Posterior cingulate gyrus (tissue), 11 donors: ENCODE results near the gene ALDH16A1.

Experiments
- DNase-seq, 10 donors: peaks; one replicate each; pipeline versions ENCODE4 v3.0.0 to v3.0.0-alpha.2; 2020 to 2021; ENCODE audit warnings: mixed read lengths in 3 of 10
- intact Hi-C: fragments of 100-400 bp; cut with DNase I; formaldehyde crosslinking; loops from one replicate; pipeline ENCODE4 v1.15.1; 2023

The ALDH16A1 gene

DNA sequence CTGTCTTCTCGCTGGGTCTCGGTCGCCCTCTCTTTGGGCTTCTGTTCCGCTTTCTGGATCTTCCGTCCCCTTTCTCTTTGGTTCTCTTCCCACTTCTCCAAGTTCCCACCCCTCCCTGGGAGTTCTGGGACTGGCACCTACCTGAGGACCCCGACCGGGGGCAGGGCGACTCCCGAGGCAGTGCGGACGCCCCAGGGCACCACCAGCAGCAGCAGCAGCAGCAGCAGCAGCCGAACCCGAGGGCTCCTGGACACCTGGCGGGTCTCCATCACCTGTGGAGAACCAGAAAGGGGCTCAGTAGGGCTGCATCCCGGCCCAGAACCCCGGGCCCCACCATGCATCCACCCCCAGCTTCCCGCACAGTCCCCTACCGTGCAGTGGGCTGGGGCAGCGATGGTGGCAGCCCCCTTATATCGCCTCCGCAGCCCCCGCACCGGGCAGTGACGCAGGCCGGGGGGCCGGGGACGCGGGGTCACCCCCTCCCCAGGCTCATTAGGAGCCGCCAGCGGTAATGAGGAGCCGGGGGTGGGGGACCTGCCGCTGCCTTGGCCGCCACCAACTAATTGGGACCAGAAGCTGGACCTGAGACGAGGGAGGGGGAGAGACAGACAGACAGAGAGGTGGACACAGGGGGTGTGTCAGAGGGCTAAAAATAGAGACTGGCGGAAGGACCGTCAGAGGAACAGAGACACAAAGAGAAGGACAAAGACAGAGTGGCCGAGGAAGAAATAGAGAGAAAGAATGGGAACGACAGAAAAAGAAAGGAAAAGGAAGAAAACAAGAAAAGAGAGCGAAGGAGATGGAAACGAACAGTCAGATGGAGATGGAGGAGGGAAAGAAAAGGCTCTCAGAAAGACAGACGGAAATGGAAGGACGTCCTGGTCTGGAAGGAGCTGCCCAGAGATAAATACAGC, 29.7 kb upstream of the ALDH16A1 start, which contains the start of gene PTH2:
Gene PTH2 (minus strand): TSS at position 371 of the 914 bp plus-strand sequence. CDS start 102 bp downstream, at position 269.
- intact Hi-C loops: no loop called here
- DNase-seq: no peak

DNA sequence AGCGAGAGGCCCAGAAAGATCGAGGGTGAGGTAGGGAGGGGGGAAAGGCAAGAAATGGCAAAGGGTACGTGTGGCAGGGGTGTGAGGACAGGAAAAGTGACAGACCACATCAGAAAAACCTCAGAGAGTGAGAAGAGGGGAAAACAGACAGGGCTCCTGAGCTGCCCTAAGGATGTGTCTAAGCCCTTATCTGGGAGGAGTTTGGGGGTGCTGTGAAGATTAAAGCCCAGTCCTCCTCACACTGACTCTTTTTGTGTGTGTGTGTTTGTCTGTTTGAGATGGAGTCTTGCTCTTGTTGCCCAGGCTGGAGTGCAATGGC, 29.1 kb upstream of the ALDH16A1 start:
- no peak for DNase-seq
- intact Hi-C loops: no loop called here

DNA sequence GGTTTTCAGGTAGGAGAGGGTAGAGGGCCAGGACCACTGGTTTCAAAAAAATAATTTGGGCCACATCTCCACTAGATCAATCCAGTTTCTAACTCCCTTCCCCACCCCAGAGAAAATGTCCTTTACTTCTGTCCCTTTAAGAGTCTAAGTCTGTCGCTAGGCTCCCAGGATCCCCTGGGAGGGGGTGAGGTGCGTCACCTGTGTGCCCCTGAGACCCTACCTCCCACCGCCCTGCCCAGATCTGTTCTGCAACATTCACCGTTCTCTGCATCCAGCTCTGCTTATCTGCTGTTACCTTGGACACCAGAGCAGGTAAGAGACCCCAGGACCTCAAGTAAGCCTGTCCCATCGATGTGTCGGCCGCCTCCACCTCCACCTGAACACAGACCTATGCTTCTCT, 27.8 kb upstream of the ALDH16A1 start, which contains the start of gene GFY:
Gene GFY (plus strand): TSS at position 211 of the 400 bp plus-strand sequence. CDS start 1,043 bp downstream, outside the sequence.
- no peak for DNase-seq
- intact Hi-C loops: no loop called here

DNA sequence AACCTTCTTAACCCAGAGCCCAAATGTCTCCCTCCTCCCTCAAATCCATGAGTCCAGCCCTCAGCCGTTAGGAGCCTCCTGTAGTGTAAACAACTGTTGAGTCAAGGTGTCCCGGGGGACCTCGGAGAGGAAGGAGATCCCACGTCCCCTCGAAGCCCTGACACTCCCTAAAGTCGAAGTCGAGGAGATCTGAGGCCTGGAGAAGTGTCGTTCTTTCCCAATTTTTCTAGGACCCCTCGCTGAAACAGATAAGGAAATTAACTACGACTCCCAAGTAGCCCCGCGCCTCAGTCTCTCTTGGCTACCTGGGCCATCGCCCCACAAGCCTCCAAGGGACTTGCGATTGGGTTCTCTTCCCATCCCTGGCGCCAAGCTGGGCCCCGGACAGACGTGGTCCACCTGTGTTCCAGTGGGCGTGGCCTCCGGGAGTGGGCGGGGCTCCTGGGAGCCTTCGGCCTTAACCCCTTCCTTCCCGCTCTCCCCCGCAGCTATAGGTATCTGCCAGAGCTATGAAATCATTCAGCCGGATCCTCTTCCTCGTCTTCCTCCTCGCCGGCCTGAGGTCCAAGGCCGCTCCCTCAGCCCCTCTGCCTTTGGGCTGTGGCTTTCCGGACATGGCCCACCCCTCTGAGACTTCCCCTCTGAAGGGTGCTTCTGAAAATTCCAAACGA, 27.0 kb upstream of the ALDH16A1 start:
- no peak for DNase-seq
- intact Hi-C loops: no loop called here

DNA sequence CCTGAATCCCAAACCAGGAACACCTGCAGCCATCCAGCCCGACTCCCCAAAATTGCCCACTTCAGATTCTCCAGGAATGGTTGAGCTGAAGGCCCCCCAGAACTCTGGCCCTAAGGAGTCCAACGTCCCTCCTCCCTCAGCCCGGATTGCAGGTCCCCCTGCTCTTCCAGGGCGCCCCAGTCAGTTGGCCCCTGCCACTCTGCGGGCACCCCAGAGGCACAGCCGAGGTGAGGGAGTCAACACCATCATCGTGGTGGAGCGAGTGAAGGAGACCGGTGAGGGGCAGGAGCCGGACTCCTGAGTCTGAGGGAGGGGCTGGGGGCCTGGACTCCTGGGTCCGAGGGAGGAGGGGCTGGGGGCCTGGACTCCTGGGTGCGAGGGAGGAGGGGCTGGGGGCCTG, 25.7 kb upstream of the ALDH16A1 start:
- intact Hi-C loops: no loop called here
- no peak for DNase-seq

DNA sequence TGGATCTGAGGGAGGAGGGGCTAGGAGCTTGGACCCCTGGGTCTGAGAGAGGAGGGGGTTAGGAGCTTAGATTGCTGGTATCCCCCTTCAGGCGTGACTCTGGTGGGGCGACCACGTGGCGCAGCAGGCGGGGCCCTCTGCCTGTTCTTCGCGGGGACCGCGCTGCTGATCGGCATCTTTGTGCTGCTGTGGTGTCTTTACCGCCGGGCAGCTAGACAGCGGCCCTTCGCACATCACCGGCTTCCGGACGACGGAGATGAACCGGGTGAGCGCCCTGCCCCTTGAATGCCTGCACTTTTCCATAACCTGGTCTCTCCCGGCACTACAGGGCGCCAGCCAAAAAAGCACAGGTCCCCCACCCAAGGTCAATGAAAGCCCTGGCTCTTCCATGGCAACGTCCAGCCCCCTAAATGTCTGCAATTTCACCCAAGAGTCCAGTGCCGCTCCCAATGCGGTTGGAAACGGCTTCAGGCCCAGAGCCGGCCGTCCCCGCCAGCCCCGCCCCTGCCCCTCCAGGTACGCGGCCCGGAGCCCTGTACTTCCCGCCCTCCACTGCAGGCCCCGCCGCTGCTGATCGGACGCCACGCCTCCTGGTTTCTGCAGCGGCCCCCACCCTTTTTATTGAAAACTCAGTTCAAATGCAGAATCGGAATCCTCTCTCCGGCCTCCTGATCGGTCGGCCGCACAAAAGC, 25.0 kb upstream of the ALDH16A1 start:
- intact Hi-C loops: no loop called here
- DNase-seq: peak in 2 of 10 donors; percentile 88 to 90

DNA sequence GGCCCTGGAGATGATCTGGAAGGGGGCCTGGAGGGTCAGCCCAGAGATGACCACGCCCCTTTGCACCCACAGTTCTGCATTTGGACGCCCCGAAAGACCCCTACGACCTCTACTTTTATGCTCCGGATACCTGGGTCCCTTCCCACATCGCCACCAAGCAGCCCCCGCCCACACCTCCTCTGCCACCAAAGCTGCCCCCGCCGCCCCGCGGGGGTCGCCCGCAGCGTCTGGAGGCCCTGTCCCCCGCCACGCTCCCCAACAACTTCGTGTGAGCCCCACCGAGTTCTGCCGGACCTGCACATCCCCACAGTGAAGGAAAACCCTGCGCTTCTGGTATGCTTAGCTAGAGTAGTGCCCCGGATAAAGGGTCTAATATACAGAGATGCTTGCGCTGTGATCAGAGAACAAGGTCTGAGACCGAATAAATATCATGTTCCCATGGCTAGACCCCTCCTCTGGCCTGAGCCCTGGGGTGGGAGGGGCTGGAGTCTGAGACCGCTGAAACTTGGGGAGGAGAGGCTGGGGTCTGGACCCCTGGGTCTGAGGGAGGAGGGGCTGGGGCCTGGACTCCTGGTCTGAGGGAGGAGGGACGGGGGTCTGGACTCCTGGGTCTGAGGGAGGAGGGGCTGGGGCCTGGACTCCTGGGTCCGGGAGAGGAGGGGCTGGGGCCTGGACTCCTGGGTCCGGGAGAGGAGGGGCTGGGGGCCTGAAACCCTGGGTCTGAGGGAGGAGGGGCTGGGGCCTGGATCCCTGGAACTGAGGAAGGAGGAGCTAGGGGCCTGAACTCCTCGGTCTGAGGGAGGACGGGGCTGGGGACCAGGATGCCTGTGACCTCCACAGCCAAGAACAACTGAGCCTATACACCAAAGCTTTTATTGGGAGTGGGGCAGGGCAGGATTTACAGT, 24.2 kb upstream of the ALDH16A1 start:
- DNase-seq: no peak
- intact Hi-C loops: no loop called here

DNA sequence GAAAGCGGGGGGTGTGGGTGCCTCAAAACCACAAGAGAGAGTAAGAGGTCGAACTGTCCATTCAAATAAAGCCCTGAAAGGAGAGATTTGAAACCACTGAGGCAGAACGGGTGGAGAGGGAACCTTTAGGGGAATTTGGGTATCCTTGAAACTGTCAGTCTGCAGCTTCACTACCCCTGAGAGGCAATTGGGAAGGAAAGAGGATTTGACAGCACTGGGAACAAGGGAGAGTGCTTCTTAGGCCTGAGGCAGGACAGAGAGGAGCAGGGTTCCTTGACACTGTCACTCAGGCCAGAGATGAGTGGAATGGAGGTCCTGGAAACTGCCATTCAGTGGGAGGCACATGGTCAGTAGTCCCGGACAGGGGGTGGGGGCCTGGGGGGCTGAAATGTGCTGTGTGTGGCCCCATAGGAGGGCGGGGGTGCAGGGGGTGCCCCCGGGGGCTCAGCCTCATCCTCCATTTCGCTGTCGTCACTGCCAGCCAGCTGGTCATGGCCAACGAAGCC, 22.8 kb upstream of the ALDH16A1 start:
- intact Hi-C loops: no loop called here
- no peak for DNase-seq

DNA sequence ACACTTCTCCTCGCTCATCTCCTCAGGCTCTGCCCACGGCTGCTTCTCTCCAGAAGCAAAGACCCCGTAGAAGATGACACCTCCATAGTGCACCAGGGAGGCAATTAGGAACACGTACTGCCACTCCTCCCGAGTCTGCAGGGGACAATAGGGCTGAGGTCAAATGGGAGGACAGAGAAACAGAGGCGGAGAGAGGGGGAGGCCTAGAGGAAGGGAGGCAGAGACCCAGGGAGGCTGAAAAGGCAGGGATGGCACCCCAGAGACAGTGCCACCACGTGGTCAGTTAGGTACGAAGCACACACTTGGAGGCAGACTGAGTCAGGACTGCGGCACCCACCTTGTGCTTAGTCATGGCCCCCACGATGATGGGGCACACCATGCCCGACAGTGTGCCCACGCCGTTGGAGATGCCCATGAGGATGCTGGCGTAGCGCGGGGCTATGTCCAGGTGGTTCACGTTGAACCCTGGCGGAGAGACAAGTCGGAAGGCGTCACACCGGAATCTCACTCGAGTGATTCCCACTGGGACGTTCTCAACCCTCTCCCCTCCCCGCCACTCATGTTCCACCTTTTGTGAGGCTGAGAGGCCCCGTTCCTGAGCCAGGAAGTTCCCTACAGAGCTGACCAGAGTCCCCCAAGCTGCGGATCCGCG, 22.2 kb upstream of the ALDH16A1 start:
- intact Hi-C loops: no loop called here
- DNase-seq: peak in 3 of 10 donors; percentile 38 to 84 (median 61)

DNA sequence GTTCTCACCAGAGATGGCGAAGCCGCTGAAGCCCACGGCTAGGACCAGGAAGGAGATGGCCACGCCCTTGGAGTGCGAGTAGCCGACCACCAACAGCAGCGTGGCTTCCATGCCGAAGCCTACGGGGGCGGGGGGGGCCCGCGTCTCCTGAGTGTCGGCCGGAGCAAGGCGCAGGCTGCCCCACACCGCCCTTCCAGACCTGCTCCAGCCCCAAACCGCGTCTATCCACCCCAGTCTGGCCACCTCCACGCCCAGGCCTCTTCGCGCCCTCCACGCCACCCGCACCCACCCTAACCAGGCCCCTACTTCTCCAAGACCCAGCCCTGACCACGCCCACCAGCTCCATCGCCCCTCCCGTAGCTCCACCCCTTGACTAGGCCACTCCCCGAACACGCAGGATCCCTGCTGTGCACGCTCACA, 21.7 kb upstream of the ALDH16A1 start:
- intact Hi-C loops: no loop called here
- peak in 1 of 10 donors; percentile 49 for DNase-seq

DNA sequence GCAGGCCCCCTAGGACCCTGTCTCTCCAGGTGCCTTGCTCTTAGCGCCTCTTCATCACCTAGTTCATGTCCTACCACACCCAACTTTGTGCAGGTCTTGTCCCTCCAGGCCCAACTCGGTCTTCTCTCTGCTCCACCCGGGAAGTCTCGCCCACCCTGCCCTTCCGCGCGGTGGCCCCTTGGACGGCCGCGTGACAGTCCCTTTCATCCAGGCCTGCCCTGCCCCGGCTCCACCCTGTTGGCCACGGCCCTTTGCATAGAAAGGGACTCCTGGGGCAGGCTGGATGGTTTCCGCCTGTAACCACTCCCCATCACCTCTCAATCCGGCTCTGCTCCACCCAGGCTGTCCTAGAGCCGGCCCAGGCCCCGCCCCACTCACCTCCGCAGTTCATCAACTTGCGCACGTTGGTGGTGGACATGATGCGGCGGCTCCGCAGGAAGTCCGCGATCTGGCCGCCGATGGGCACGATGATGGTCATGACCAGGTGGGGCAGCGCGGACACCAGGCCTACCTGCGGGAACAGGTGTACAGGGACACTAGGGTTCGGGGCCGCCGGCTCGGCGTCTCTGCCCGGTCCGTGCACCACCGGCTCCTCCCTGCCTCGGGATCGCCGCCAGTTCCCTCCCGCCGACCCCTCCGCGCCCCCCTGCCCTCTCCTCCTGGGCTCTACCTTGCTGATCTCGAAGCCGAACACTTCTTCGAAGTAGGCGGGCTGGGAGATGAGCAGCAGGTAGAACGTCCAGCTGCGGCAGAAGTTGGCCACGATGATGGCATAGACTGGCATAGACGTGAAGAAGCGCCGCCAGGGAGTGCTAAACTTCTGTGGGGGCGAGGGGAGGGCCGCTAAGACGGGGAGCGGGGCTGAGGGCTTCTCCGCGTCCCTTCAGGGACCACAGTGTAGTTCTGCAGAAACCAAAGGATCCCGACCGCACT, 20.6 kb upstream of the ALDH16A1 start:
- DNase-seq: no peak
- intact Hi-C loops: no loop called here

DNA sequence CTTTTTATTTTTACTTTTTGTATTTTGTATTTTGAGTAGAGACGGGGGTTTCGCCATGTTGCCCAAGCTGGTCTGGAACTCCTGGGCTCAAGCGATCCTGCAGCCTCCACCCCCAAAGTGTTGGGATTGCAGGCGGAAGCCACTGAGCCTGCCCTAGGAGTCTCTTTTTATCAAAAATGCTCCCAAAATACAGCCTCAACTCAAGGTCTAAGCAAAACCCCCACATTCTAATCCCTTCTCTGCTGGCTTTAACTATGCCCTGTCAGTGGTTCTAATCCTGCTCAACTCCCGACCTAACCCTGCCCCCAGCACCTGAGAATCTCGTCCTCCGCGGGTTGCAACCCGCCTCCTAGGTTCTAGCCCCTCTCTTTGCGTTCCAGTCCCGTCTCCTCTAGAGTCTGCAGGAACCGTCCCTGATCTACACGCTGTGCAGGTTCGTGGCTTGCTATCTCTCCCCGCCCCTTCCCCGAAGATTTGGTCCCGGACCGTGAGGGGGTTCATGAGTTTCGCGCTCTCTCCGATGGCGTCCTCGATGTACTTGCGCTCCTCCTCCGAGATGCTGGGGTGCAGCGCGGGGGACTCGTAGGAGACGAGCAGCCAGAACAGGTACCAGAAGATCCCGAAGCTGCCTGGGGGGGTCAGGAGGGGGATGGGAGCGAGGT, 19.7 kb upstream of the ALDH16A1 start:
- no peak for DNase-seq
- intact Hi-C loops: no loop called here

DNA sequence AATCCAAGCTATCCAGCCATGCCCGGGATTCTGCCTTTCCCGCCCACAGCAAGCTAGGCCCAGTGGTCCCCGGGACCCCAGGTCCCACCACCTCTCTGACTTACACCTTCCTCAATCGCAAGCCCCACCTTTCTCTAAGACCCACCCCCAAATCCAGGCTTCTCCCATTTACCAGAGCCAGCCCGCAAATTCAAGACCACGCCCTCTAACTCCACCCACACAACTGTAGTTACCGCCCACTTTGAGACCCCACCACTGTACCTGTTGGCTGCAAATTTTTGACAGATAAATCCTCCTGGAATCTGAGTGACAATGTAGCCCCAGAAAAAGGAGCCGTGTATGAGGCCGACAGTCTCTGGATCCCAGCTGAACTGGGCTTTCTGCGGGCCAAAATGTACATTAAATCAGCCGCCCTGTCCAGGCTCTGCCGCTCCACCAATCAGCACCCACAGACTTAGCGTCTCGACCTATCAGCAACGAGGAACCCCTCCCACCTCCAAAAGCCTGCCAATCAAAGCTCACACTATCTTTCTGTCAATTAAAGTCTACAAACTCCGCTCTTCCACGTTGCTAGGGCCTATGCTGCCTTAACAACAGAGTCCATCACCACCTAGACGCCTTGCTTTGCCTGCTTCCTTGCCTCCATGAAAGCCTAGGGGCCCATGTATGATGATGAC, 18.0 kb upstream of the ALDH16A1 start:
- intact Hi-C loops: no loop called here
- peak in 3 of 10 donors; percentile 46 to 77 (median 48) for DNase-seq

DNA sequence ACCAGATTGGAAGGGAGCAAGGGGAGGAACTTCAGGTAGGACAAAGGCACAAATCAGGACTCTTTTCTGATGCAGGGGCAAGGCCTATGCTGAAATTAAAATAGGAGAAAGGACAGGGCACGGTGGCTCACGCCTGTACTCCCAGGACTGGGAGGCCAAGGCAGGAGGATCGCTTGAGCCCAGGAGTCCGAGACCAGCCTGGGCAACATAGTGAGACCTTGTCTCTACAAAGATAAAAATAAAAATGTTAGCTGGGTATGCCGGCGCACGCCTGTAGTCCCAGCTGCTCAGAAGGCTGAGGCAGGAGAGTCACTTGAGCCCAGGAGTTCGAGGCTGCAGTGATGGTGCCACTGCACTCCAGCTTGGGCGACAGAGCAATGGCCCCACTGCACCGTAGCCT, 17.4 kb upstream of the ALDH16A1 start:
- no peak for DNase-seq
- intact Hi-C loops: no loop called here

DNA sequence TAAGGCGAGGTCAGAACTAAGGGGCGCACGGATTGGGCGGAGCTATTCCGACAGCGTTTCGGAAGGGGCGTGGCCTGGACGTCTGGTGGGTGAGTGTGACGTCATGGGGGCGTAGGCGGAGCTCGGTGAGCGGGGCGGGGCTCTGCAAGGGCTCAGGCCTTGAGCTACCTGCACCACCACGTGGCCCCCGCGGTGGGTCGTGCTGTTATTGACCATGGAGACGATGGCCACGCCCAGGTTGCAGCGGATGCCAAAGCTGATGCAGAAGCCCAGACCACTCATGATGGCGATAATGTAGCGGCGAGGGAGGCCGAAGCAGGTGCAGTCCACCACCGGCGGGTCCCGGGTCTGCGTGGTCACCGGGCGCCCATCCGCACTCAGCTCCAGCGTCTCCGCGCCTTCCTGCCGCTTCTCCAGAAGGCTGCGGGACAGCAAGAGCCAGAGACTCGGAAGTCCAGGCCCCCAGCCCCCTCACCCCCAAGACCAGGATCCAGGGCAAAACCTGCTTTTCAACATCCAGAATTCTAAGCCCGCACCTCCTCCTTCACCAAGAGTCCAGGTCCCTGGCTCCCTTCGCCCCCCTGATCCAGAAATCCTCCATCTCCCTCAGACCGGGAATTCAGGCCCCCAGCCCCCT, 16.5 kb upstream of the ALDH16A1 start:
- intact Hi-C loops: no loop called here
- peak in 4 of 10 donors; percentile 43 to 91 (median 66) for DNase-seq

DNA sequence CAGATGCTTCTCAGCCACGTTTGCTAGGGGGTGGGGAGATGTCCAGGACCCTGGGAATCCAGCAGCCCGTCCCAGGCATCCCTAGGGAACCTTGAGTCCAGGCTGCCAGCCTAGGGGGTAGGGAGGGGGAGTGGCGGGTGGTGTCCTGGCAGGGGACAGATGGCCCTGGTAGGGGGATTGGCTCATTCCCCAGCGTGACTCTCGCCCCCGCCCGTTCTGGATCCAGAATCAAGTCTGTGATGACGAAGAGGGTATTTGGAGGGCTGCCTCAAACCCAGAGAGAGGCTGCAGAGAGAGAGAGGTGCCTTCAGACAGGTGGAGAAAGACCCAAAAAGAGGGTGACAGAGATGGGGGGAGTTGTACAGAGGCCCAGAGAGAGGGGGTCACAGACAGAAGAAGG, 15.8 kb upstream of the ALDH16A1 start:
- intact Hi-C loops: no loop called here
- peak in 9 of 10 donors; percentile 42 to 95 (median 72) for DNase-seq

DNA sequence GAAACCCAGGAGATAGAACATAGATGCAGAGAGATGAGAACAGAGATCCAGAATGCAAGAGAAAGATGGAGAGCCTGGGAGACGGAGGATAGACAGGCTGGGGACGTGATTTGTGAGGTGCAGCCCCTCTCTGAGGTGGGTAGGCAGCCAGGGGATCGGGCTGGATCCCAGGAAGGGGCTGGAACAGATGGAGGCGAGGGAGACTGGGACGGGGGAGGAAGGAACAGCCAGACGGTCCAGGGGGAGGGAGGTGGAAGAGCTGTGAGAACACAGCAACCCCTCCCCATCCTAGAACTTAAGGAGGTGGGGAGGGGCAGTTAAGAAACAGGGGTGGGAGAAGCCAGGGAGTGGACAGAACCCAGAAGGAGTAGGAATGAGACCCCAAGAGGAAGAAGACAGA, 14.8 kb upstream of the ALDH16A1 start:
- peak in 8 of 10 donors; percentile 41 to 93 (median 57) for DNase-seq
- intact Hi-C loops: no loop called here
